A673 (cell line): ENCODE measurements around the gene SMIM1. TPM values are rescaled to one million over a fixed set of nuclear protein-coding genes. Genes with fewer than 3 reads are reported as not detected.

ENCODE experiments used
- BruUV-seq: library from RNA; stranded (reverse); fragments of 400-500 nt; replicated peaks from 2 replicates; lab custom pipeline; 2021; lab: Mats Ljungman, UMichigan
- CTCF ChIA-PET: fragments of 300-600 bp; sonication (Branson Sonifier 250); formaldehyde crosslinking; loops from one replicate; lab custom pipeline; 2022; ENCODE audit warnings: antibody characterized with exemption; lab: Charles Lee
- POLR2A ChIA-PET: fragments of 300-600 bp; sonication (Branson Sonifier 250); formaldehyde crosslinking; loops from one replicate; lab custom pipeline; 2022; ENCODE audit warnings: antibody characterized with exemption; ENCODE audit not compliant: low non-redundant PET; lab: Charles Lee
- DNase-seq: peaks from one replicate; pipeline ENCODE4 v3.0.0-alpha.2; 2015; ENCODE audit warnings: low spot score
- H3K27ac ChIP-seq: fragments of 200-600 bp; sonication (generic); 2 replicates; pipeline ENCODE4 v1.5.1; 2016; ENCODE audit warnings: mixed run types, low read depth, mild to moderate bottlenecking, mixed read lengths, antibody characterized with exemption, low read length; ENCODE audit not compliant: poor library complexity, severe bottlenecking
- H3K27me3 ChIP-seq: fragments of 200-600 bp; sonication (generic); replicated peaks from 2 replicates; pipeline ENCODE4 v1.6.1; 2017; ENCODE audit warnings: mixed run types, low read depth, mild to moderate bottlenecking, mixed read lengths, antibody characterized with exemption, low read length; ENCODE audit not compliant: insufficient read depth, poor library complexity
- H3K36me3 ChIP-seq: fragments of 200-600 bp; sonication (generic); 2 replicates; pipeline ENCODE4 v1.6.1; 2016; ENCODE audit warnings: mixed run types, mild to moderate bottlenecking, mixed read lengths, antibody characterized with exemption, low read length; ENCODE audit not compliant: insufficient read depth, poor library complexity, severe bottlenecking
- H3K4me1 ChIP-seq: fragments of 200-600 bp; sonication (generic); 2 replicates; pipeline ENCODE4 v1.6.1; 2017; ENCODE audit warnings: mixed run types, mild to moderate bottlenecking, mixed read lengths, antibody characterized with exemption, low read length; ENCODE audit not compliant: insufficient read depth, poor library complexity, severe bottlenecking
- H3K4me3 ChIP-seq: fragments of 200-600 bp; sonication (generic); 2 replicates; pipeline ENCODE4 v1.5.1; 2016; ENCODE audit warnings: low read depth, mixed run types, mild to moderate bottlenecking, mixed read lengths, low read length; ENCODE audit not compliant: poor library complexity, severe bottlenecking
- H3K9me3 ChIP-seq: fragments of 200-600 bp; sonication (generic); 2 replicates; pipeline ENCODE4 v1.6.1; 2016; ENCODE audit warnings: mixed run types, low read depth, mild to moderate bottlenecking, mixed read lengths, antibody characterized with exemption, low read length; ENCODE audit not compliant: poor library complexity, severe bottlenecking
- EZH2 ChIP-seq: fragments of 200-600 bp; sonication (generic); IDR thresholded peaks from 2 replicates; pipeline ENCODE4 v1.6.1; 2017; ENCODE audit warnings: borderline replicate concordance, low read depth, mild to moderate bottlenecking, mixed read lengths, antibody characterized with exemption, low read length; ENCODE audit not compliant: poor library complexity, severe bottlenecking
- intact Hi-C: fragments of 100-400 bp; cut with micrococcal nuclease; formaldehyde crosslinking; loops from one replicate; pipeline ENCODE4 v1.10.0; 2022; ENCODE audit not compliant: unreplicated experiment
- total RNA-seq: library from RNA; stranded (reverse); gene quantifications from 2 replicates; pipeline ENCODE4 v1.2.3, GENCODE V29; 2021
- TF ChIP-seq, protein P1 (sequence below): fragments of 300-800, 200-600 bp; sonication (generic); conservative IDR thresholded peaks from 2 replicates; pipeline ENCODE4 v1.5.1; 2017; ENCODE audit warnings: low read depth, mild to moderate bottlenecking, antibody characterized with exemption, low read length, moderate library complexity, mixed read lengths

Gene SMIM1
- total RNA-seq, 1 experiment from 2014 or later: 1.5 TPM

DNA sequence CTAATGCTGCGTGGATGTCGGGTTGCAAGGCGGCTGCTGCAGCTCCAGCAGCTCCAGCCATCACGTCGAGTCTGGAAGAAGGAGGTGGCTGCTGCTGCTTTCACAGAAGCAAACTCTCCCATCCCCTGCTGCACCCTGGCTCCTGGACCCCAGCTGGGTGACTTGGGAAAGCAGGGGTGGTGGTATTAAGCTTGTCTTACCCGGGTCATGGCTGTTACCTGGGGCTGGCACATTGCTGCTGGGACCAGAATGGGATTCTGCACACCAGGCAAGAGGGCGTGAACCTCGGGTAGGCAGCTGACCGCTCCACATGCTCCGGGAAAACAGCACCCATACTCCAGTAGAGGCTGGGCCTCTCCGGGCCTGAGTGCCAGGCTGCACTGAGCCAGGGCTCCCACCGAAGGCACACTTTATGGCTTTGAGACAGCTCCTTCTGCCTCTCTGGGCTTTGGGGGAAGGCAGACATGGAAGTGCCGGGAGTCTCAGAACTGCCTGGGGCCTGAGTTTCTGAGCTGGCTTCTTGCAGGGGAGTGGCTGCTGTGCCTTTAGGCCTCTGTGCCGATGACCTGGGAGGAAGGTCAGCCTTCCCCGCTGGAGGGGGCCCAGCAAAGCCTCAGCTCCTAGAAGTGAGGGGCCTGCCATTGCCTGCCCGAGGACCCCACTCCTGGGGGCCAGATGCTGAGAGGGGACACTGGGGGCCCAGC lies 1.2 kb downstream of the SMIM1 start:
- TF ChIP-seq, protein P1, sequence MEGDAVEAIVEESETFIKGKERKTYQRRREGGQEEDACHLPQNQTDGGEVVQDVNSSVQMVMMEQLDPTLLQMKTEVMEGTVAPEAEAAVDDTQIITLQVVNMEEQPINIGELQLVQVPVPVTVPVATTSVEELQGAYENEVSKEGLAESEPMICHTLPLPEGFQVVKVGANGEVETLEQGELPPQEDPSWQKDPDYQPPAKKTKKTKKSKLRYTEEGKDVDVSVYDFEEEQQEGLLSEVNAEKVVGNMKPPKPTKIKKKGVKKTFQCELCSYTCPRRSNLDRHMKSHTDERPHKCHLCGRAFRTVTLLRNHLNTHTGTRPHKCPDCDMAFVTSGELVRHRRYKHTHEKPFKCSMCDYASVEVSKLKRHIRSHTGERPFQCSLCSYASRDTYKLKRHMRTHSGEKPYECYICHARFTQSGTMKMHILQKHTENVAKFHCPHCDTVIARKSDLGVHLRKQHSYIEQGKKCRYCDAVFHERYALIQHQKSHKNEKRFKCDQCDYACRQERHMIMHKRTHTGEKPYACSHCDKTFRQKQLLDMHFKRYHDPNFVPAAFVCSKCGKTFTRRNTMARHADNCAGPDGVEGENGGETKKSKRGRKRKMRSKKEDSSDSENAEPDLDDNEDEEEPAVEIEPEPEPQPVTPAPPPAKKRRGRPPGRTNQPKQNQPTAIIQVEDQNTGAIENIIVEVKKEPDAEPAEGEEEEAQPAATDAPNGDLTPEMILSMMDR: no peak
- TF ChIP-seq EZH2: no peak
- H3K4me1 ChIP-seq: peaks cover 9% of the 10 kb centered on the region
- intact Hi-C loops: no loop called here

DNA sequence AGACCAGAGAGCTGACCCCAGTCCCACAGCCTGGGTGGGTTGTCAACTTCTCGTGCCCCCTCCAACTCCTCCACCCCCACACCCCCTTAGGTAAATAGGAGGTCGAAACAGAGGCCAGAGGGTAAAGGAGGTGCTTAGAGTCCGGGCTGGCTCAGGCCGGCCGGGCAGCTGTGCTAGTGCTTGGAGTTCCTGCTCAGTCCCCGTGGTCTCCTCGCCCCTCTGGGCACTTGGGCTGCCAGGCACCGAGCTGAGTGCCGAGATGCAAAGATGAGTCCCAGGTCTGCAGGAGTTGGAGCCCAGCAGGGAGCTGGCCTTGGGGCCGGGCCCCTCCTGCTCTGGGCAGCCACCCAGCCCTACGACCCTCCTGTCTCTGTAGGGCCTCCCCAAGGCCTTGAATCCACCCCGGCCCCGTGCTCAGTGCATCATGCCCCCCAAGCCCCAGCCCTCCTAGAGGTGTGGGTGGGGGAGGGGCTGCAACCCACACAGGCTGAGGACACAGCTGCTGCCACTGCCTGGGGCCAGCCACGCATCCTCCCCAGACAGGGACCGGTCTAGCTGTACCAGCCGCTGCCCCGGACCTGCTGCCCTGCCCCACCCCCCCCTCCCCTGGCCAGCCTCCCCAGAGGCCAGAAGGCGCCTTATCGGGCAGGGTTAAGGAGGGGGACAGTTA lies 1.9 kb downstream of the SMIM1 start:
- Histone ChIP-seq H3K4me3 (no peak overlapping the region), H3K9me3 (no peaks in the 10 kb centered on the region), H3K27ac (no peak overlapping the region), H3K27me3 (no peaks in the 10 kb centered on the region), H3K36me3 (peaks cover 9% of the 10 kb centered on the region), H3K4me1 (peaks cover 9% of the 10 kb centered on the region)
- no peak for DNase-seq
- ChIA-PET POLR2A (no interaction called here), CTCF (interaction anchor here (0.6 kb wide), 1 partner anchor 9 kb away, joined by 10 read pairs; no protein-coding TSS in a partner anchor)
- no TSS peak for BruUV-seq
- no peak for TF ChIP-seq EZH2
- intact Hi-C loops: no loop called here

More for the DNA sequence above, 1.2 kb downstream of the SMIM1 start:
- Histone ChIP-seq H3K36me3 (peaks cover 2% of the 10 kb centered on the region), H3K27ac (no peak overlapping the region), H3K4me3 (no peak overlapping the region), H3K9me3 (no peaks in the 10 kb centered on the region), H3K27me3 (no peaks in the 10 kb centered on the region)
- ChIA-PET POLR2A (no interaction called here), CTCF (no interaction called here)
- no peak for DNase-seq
- BruUV-seq: no TSS peak

DNA sequence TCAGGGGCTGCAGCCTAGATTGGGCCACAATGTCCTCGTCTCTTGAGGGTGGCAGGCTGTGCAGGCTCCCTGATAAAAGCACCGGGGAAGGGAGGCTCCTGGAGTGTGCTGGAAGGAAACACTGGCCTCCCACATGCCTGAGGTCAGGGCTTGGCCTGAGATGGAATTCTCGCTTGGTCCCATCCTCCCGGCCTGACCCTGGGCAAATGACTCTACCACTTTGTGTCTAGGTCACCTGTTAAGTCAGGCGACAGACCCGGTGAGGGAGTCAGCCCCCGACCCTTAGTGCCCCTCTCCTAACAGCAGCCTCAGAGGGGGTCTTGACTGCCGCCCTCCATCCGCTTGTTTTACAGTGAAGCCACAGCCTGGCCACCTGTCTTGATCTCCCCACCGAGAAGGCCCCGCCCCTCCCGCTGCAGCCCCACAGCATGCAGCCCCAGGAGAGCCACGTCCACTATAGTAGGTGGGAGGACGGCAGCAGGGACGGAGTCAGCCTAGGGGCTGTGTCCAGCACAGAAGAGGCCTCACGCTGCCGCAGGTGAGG lies 2.5 kb downstream of the SMIM1 start:
- intact Hi-C loops: no loop called here
- DNase-seq: no peak
- ChIA-PET CTCF (interaction anchor here (0.6 kb wide), 1 partner anchor 8 kb away, joined by 10 read pairs; no protein-coding TSS in a partner anchor), POLR2A (no interaction called here)
- H3K27me3 ChIP-seq: no peaks in the 10 kb centered on the region
- peaks cover 9% of the 10 kb centered on the region for H3K4me1 ChIP-seq
- TF ChIP-seq, protein P1: no peak
- no peak for TF ChIP-seq EZH2
- H3K9me3 ChIP-seq: no peaks in the 10 kb centered on the region
- H3K36me3 ChIP-seq: peaks cover 15% of the 10 kb centered on the region
- H3K4me3 ChIP-seq: no peak overlapping the region
- no TSS peak for BruUV-seq
- H3K27ac ChIP-seq: no peak overlapping the region
